ENCODE data around the gene C20orf144.

Gene C20orf144

GRCh38 chr20:33666293-33667244 is 4.4 kb downstream of the C20orf144 start, which contains the start of gene ACTL10:
Gene ACTL10 (plus strand): TSS chr20:33666943. CDS start chr20:33667498, 555 bp downstream.
- DNase-seq, result peak; percentile 94 to 98 (median 98)

- DNase-seq, result peak; percentile 60 to 88 (median 85)
These were observed 5.1 kb downstream of the C20orf144 start for GRCh38 chr20:33667245-33667675.

GRCh38 chr20:33667676-33668465 is 5.7 kb downstream of the C20orf144 start:
- DNase-seq, result peak; percentile 77 to 89 (median 83)

- no peak for DNase-seq
These were observed 6.5 kb downstream of the C20orf144 start for GRCh38 chr20:33668466-33669155.

GRCh38 chr20:33669224-33669623 is 7.1 kb downstream of the C20orf144 start:
- no peak for DNase-seq

- DNase-seq, result no peak
These were observed 7.9 kb downstream of the C20orf144 start for GRCh38 chr20:33669873-33670640.

- no peak for DNase-seq
These were observed 8.8 kb downstream of the C20orf144 start for GRCh38 chr20:33670715-33671499.

- no peak for DNase-seq
These were observed 9.6 kb downstream of the C20orf144 start for GRCh38 chr20:33671573-33672288.

GRCh38 chr20:33672426-33673113 is 10.4 kb downstream of the C20orf144 start:
- peak in 2 of 3 experiments; percentile 84 to 89 for DNase-seq

- no peak for DNase-seq
These were observed 10.9 kb downstream of the C20orf144 start for GRCh38 chr20:33673114-33673409.

GRCh38 chr20:33673410-33674293 is 11.5 kb downstream of the C20orf144 start:
- DNase-seq, result peak in 2 of 3 experiments; percentile 57 to 60

- DNase-seq, result peak; percentile 86 to 93 (median 91)
These were observed 12.4 kb downstream of the C20orf144 start, which contains the start of gene NECAB3 for GRCh38 chr20:33674294-33675135. Gene NECAB3 (minus strand): TSS chr20:33674428. CDS start chr20:33674352, 76 bp downstream.

- DNase-seq, result no peak
These were observed 13.2 kb downstream of the C20orf144 start for GRCh38 chr20:33675136-33675959.

GRCh38 chr20:33676121-33676520 is 14.0 kb downstream of the C20orf144 start:
- no peak for DNase-seq

GRCh38 chr20:33676652-33677645 is 14.8 kb downstream of the C20orf144 start:
- no peak for DNase-seq
